Stomach (tissue), 9 donors: ENCODE data around the gene ITGA3. TPM values are rescaled to one million over a fixed set of nuclear protein-coding genes. Genes with fewer than 3 reads are reported as not detected.

ENCODE experiments used
- DNase-seq, 2 donors: peaks; one replicate each; pipeline versions ENCODE4 v3.0.0 to v3.0.0-alpha.2; 2013 to 2019
- H3K27ac ChIP-seq, 5 donors: fragments of 200-600 bp in 4 of 5; sonication (generic) in 4 of 5; one replicate each; pipeline ENCODE4 v1.5.1; 2013 to 2019; ENCODE audit warnings: mild to moderate bottlenecking in 1 of 5, moderate library complexity in 1 of 5
- H3K27me3 ChIP-seq, 3 donors: fragments of 200-600 bp; sonication (generic); one replicate each; pipeline ENCODE4 v1.5.1; 2017 to 2019; ENCODE audit warnings: mixed run types in 1 of 3
- H3K36me3 ChIP-seq, 4 donors: fragments of 200-600 bp; sonication (generic); 1 replicate in 3 of 4; 2 replicates in 1 of 4; pipeline ENCODE4 v1.5.1; 2016 to 2019
- H3K4me1 ChIP-seq, 4 donors: fragments of 200-600 bp; sonication (generic); one replicate each; pipeline ENCODE4 v1.5.1; 2016 to 2019
- H3K4me3 ChIP-seq, 4 donors: fragments of 200-600 bp; sonication (generic) in 3 of 4; one replicate each; pipeline ENCODE4 v1.5.1; 2016 to 2019; ENCODE audit warnings: mild to moderate bottlenecking in 1 of 4
- H3K9me3 ChIP-seq, 4 donors: fragments of 200-600 bp; sonication (generic); one replicate each; pipeline ENCODE4 v1.5.1; 2016 to 2019
- EP300 ChIP-seq: sonication (generic); formaldehyde crosslinking; IDR thresholded peaks from one replicate; pipeline ENCODE4 v1.6.1; 2017; ENCODE audit warnings: antibody characterized with exemption
- POLR2A ChIP-seq, 4 donors: fragments of 450-650 bp; IDR thresholded peaks; one replicate each; pipeline ENCODE4 v1.6.1; 2016; ENCODE audit warnings: antibody characterized with exemption in 4 of 4, control low read depth in 2 of 4, mild to moderate bottlenecking in 1 of 4, moderate library complexity in 1 of 4
- POLR2AphosphoS5 ChIP-seq, 3 donors: sonication (generic); formaldehyde crosslinking; IDR thresholded peaks; one replicate each; pipeline ENCODE4 v1.6.1; 2016; ENCODE audit warnings: antibody characterized with exemption in 3 of 3
- WGBS, 5 donors: extraction: QIAGEN DNeasy Blood & Tissue Kit in 3 of 5; methylation state at CpG; one replicate each; pipeline versions ENCODE4 v1.1.5 to v1.1.7; 2013 to 2018; 5-methylcytosine and 5-hydroxymethylcytosine counted together
- intact Hi-C: fragments of 100-400 bp; cut with DNase I; formaldehyde crosslinking; loops from one replicate; pipeline ENCODE4 v1.15.1; 2023; ENCODE audit warnings: low total_unique reads
- polyA plus RNA-seq, 3 donors: library from polyadenylated mRNA; stranded (reverse); fragments of 200-250 nt; gene quantifications; one replicate each; pipeline ENCODE4 v1.2.3, GENCODE V29; 2013
- total RNA-seq, 5 donors: library from RNA; depleted of rRNA; stranded (reverse); fragments of >200 nt; gene quantifications; one replicate each; pipeline versions ENCODE4 v1.1.0 to v1.2.3, GENCODE V29; 2014 to 2016
- TF ChIP-seq, protein P1 (sequence below), 7 experiments: fragments of 450-650 bp in 4 of 7; fragments of 200-600 bp in 3 of 7; sonication (generic) in 3 of 7; IDR thresholded peaks; one replicate each; pipeline ENCODE4 v1.5.1; 2016 to 2019; ENCODE audit warnings: antibody characterized with exemption in 7 of 7, control low read depth in 2 of 7, mild to moderate bottlenecking in 1 of 7
- donor health status: healthy with polysubstance abuse.
- donor health status: Bipolar disorder and iron deficiency.
- donor health status: healthy.

The ITGA3 gene
- total and polyA plus RNA-seq, 8 donors = 6.9 to 698 (median 73.9) TPM

GRCh38 chr17:50090971-50091917, 35.3 kb downstream of the ITGA3 start:
- H3K9me3 ChIP-seq = no peaks in the 10 kb centered on the region
- intact Hi-C loops = no loop called here
- 67 to 77% (median 74%) methylated on average over 15 of the region's 15 CpGs for WGBS, 5 donors
- H3K36me3 ChIP-seq = peaks cover 21 to 39% (median 31%) of the 10 kb centered on the region in 4 donors
- peaks cover 6 to 16% (median 11%) of the 10 kb centered on the region in 4 donors for H3K4me1 ChIP-seq
- no peak overlapping the region for H3K4me3 ChIP-seq
- TF ChIP-seq EP300 = no peak
- TF ChIP-seq, protein P1, sequence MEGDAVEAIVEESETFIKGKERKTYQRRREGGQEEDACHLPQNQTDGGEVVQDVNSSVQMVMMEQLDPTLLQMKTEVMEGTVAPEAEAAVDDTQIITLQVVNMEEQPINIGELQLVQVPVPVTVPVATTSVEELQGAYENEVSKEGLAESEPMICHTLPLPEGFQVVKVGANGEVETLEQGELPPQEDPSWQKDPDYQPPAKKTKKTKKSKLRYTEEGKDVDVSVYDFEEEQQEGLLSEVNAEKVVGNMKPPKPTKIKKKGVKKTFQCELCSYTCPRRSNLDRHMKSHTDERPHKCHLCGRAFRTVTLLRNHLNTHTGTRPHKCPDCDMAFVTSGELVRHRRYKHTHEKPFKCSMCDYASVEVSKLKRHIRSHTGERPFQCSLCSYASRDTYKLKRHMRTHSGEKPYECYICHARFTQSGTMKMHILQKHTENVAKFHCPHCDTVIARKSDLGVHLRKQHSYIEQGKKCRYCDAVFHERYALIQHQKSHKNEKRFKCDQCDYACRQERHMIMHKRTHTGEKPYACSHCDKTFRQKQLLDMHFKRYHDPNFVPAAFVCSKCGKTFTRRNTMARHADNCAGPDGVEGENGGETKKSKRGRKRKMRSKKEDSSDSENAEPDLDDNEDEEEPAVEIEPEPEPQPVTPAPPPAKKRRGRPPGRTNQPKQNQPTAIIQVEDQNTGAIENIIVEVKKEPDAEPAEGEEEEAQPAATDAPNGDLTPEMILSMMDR (IDR thresholded peaks at IDR 0.05) = no peak
- TF ChIP-seq POLR2A (IDR thresholded peaks at IDR 0.05) = no peak
- no peak for TF ChIP-seq POLR2AphosphoS5 (IDR thresholded peaks at IDR 0.05)
- H3K27me3 ChIP-seq = no peaks in the 10 kb centered on the region
- DNase-seq = no peak
- peak overlapping the region in 1 of 5 donors; percentile 4 for H3K27ac ChIP-seq

- DNase-seq = no peak
- H3K4me3 ChIP-seq = no peak overlapping the region
- peaks cover 12 to 23% (median 18%) of the 10 kb centered on the region in 4 donors for H3K4me1 ChIP-seq
- H3K36me3 ChIP-seq = peaks cover 21 to 36% (median 31%) of the 10 kb centered on the region in 4 donors
- WGBS, 5 donors = 64 to 83% (median 73%) methylated on average over 2 of the region's 2 CpGs
- intact Hi-C loops = no loop called here
- no peaks in the 10 kb centered on the region for H3K27me3 ChIP-seq
- no peak for TF ChIP-seq POLR2A (IDR thresholded peaks at IDR 0.05)
- TF ChIP-seq, protein P1 (IDR thresholded peaks at IDR 0.05) = no peak
- no peak for TF ChIP-seq POLR2AphosphoS5 (IDR thresholded peaks at IDR 0.05)
- TF ChIP-seq EP300 = no peak
- H3K9me3 ChIP-seq = no peaks in the 10 kb centered on the region
- H3K27ac ChIP-seq = peak overlapping the region in 1 of 5 donors; percentile 4
These were observed 36.0 kb downstream of the ITGA3 start for GRCh38 chr17:50091918-50092285.

DNA sequence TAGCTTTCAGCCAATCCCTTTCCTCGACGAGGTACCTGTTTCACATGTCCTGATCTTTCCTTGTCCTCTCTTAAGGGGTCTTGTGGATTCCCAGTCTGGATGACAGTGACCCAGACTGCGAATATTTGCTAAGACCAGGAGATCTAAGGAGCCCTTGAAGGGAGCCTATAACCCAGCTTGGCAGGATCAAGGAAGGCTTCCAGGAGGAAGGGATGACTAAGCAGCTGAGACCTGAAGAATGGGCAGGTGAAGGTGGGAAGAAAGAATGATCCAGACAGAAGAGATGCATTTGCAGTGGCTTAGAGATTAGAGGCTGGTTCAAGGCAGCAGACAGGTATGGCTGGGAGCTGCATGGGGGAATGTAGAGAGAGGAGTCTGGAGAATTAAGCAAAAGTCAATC, 37.3 kb downstream of the ITGA3 start:
- no peak for DNase-seq
- Histone ChIP-seq H3K27ac (no peak overlapping the region), H3K27me3 (no peaks in the 10 kb centered on the region), H3K36me3 (peaks cover 28 to 45% (median 35%) of the 10 kb centered on the region in 4 donors), H3K9me3 (no peaks in the 10 kb centered on the region), H3K4me3 (no peak overlapping the region), H3K4me1 (peaks cover 13 to 37% (median 24%) of the 10 kb centered on the region in 4 donors)
- 70 to 86% (median 81%) methylated on average over 3 of the region's 3 CpGs for WGBS, 5 donors
- no peak for TF ChIP-seq EP300
- intact Hi-C loops = no loop called here

- H3K36me3 ChIP-seq = peaks cover 23 to 45% (median 35%) of the 10 kb centered on the region in 4 donors
- peaks cover 13 to 42% (median 25%) of the 10 kb centered on the region in 4 donors for H3K4me1 ChIP-seq
- TF ChIP-seq, protein P1 (IDR thresholded peaks at IDR 0.05) = no peak
- no peak for TF ChIP-seq POLR2AphosphoS5 (IDR thresholded peaks at IDR 0.05)
- TF ChIP-seq POLR2A (IDR thresholded peaks at IDR 0.05) = no peak
- no peak for TF ChIP-seq EP300
- no peak for DNase-seq
- intact Hi-C loops = no loop called here
- H3K27me3 ChIP-seq = no peaks in the 10 kb centered on the region
- no peaks in the 10 kb centered on the region for H3K9me3 ChIP-seq
- peak overlapping the region in 3 of 5 donors; percentile 88 to 92 (median 89) for H3K27ac ChIP-seq
- no peak overlapping the region for H3K4me3 ChIP-seq
- WGBS, 5 donors = 24 to 33% (median 29%) methylated on average over 3 of the region's 3 CpGs
These were observed 37.9 kb downstream of the ITGA3 start for GRCh38 chr17:50093807-50094206.
